Activated CD4-positive, alpha-beta T cell treated with anti-CD3 and anti-CD28 coated beads, Interleukin-2, amount 50 U/mL, for 16 hours (primary cell): Measurements from ENCODE around the gene IP6K1.
"Not testable (repeated sequence)": the region's sequence is repeated elsewhere in the genome, so short reads cannot be mapped to it uniquely, and the experiment has no call there.

Experiments
- DNase-seq: peaks from one replicate; pipeline ENCODE4 v3.0.0-alpha.2; 2020

Gene IP6K1

GRCh38 chr3:49761661-49762060 is 24.7 kb downstream of the IP6K1 start:
- no peak for DNase-seq

GRCh38 chr3:49759226-49759625 is 27.1 kb downstream of the IP6K1 start:
- no peak for DNase-seq

- DNase-seq, result no peak
Observed at GRCh38 chr3:49757197-49757596, 29.1 kb downstream of the IP6K1 start.

GRCh38 chr3:49756036-49756435 is 30.3 kb downstream of the IP6K1 start:
- no peak for DNase-seq

GRCh38 chr3:49754536-49754935 is 31.8 kb downstream of the IP6K1 start:
- no peak for DNase-seq

- no peak for DNase-seq
Observed at GRCh38 chr3:49751501-49751900, 34.8 kb downstream of the IP6K1 start.

GRCh38 chr3:49750056-49750455 is 36.3 kb downstream of the IP6K1 start:
- no peak for DNase-seq

GRCh38 chr3:49748874-49749273 is 37.5 kb downstream of the IP6K1 start:
- DNase-seq, result not testable (repeated sequence)

GRCh38 chr3:49747792-49748480 is 38.4 kb downstream of the IP6K1 start:
- no peak for DNase-seq

- no peak for DNase-seq
Observed at GRCh38 chr3:49745986-49746385, 40.4 kb downstream of the IP6K1 start.

GRCh38 chr3:49740427-49740826 is 45.9 kb downstream of the IP6K1 start:
- DNase-seq, result no peak

GRCh38 chr3:49738067-49738713 is 48.2 kb downstream of the IP6K1 start:
- DNase-seq, result no peak

- DNase-seq, result no peak
Observed at GRCh38 chr3:49734752-49735151, 51.6 kb downstream of the IP6K1 start.

- DNase-seq, result no peak
Observed at GRCh38 chr3:49733551-49733950, 52.8 kb downstream of the IP6K1 start.

- DNase-seq, result no peak
Observed at GRCh38 chr3:49732597-49732996, 53.7 kb downstream of the IP6K1 start.

GRCh38 chr3:49729966-49730609 is 56.3 kb downstream of the IP6K1 start:
- no peak for DNase-seq

- DNase-seq, result no peak
Observed at GRCh38 chr3:49727924-49728361, 58.4 kb downstream of the IP6K1 start.

GRCh38 chr3:49727154-49727923 is 59.0 kb downstream of the IP6K1 start:
- no peak for DNase-seq

- DNase-seq, result no peak
Observed at GRCh38 chr3:49725906-49726681, 60.2 kb downstream of the IP6K1 start.

GRCh38 chr3:49724586-49724985 is 61.8 kb downstream of the IP6K1 start:
- DNase-seq, result no peak

- DNase-seq, result peak; percentile 97
Observed at GRCh38 chr3:49723628-49724551, 62.5 kb downstream of the IP6K1 start, which contains the start of gene GMPPB. Gene GMPPB (minus strand): TSS chr3:49723951. CDS start chr3:49723726, 225 bp downstream.
